Measurements from ENCODE around the gene ATM.
A peak's percentile ranks its signal among the peaks of the same experiment; 100 is the strongest.
"Not testable (repeated sequence)": the region's sequence is repeated elsewhere in the genome, so short reads cannot be mapped to it uniquely, and the experiment has no call there.

The ATM gene

GRCh38 chr11:108235633-108236032 lies 12.8 kb downstream of the ATM start:
- Histone ChIP-seq H3K4me3 (no peak overlapping the region), H3K4me1 (peaks cover 43 to 59% (median 51%) of the 10 kb centered on the region in 10 experiments), H3K9me3 (replicated peaks in 1 of 11) (peaks cover 0 to 9% (median 0%) of the 10 kb centered on the region in 11 experiments; a peak in 6 of 22 replicates), H3K4me2 (peak overlapping the region; percentile 71 to 96 (median 87); a peak in 20 of 22 replicates), H4K20me1 (peaks cover 0 to 16% (median 0%) of the 10 kb centered on the region in 11 experiments; a peak in 2 of 22 replicates), H3K27ac (peak overlapping the region in 10 of 11 experiments; percentile 63 to 87 (median 82); a peak in 20 of 22 replicates), H3K36me3 (peaks cover 54 to 82% (median 70%) of the 10 kb centered on the region in 11 experiments), H3K27me3 (no peaks in the 10 kb centered on the region), H3K9ac (peak overlapping the region in 1 of 11 experiments; percentile 64; a peak in 1 of 22 replicates)
- no peak for TF ChIP-seq Cebpa-rat (IDR thresholded peaks at IDR 0.05)

DNA sequence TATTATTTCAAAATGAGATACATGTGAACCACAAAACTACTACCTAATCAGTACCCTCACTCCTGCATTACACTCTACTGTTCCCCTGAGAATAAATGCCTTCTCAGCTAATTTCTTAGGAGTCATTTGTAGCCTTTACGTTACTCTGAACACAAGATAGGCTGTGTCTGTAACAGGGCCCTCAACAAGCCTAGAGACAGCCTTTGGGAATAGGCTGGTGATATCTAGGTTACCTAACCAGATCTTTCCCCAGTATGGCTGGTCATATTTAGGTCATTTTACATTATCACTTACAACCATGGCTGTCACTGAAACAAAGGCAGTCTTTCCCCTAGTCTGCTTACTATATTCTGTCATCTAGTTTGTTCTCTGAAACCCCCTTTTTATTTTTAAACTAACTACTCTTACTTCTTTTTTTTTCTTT lies 14.2 kb downstream of the ATM start:
- TF ChIP-seq Cebpa-rat (IDR thresholded peaks at IDR 0.05), result no peak
- peak overlapping the region in 8 of 10 experiments; percentile 13 to 48 (median 36); a peak in 13 of 20 replicates for H3K4me3 ChIP-seq
- peak overlapping the region; percentile 21 to 87 (median 82); a peak in 21 of 22 replicates for H3K27ac ChIP-seq
- H4K20me1 ChIP-seq, result peaks cover 0 to 16% (median 0%) of the 10 kb centered on the region in 11 experiments; a peak in 2 of 22 replicates
- H3K36me3 ChIP-seq, result peaks cover 39 to 80% (median 64%) of the 10 kb centered on the region in 11 experiments
- H3K27me3 ChIP-seq, result no peaks in the 10 kb centered on the region
- H3K9me3 ChIP-seq (replicated peaks in 1 of 11), result peaks cover 0 to 9% (median 0%) of the 10 kb centered on the region in 11 experiments; a peak in 6 of 22 replicates
- H3K9ac ChIP-seq, result peak overlapping the region; percentile 8 to 77 (median 61); a peak in 19 of 22 replicates
- H3K4me2 ChIP-seq, result peak overlapping the region; percentile 71 to 96 (median 87)
- H3K4me1 ChIP-seq, result peaks cover 43 to 59% (median 50%) of the 10 kb centered on the region in 10 experiments

- Histone ChIP-seq H3K9ac (no peak overlapping the region), H3K4me3 (no peak overlapping the region), H3K27ac (peak overlapping the region in 4 of 11 experiments; percentile 8 to 83 (median 26); a peak in 8 of 22 replicates), H3K27me3 (no peaks in the 10 kb centered on the region), H3K4me2 (peak overlapping the region; percentile 28 to 96 (median 81)), H4K20me1 (peaks cover 0 to 16% (median 0%) of the 10 kb centered on the region in 11 experiments; a peak in 1 of 22 replicates), H3K9me3 (replicated peaks in 1 of 11) (peaks cover 0 to 9% (median 0%) of the 10 kb centered on the region in 11 experiments; a peak in 6 of 22 replicates), H3K4me1 (peaks cover 43 to 59% (median 50%) of the 10 kb centered on the region in 10 experiments), H3K36me3 (peaks cover 40 to 73% (median 59%) of the 10 kb centered on the region in 11 experiments)
- TF ChIP-seq Cebpa-rat (IDR thresholded peaks at IDR 0.05), result no peak
These were observed 16.2 kb downstream of the ATM start for GRCh38 chr11:108239076-108239475.

DNA sequence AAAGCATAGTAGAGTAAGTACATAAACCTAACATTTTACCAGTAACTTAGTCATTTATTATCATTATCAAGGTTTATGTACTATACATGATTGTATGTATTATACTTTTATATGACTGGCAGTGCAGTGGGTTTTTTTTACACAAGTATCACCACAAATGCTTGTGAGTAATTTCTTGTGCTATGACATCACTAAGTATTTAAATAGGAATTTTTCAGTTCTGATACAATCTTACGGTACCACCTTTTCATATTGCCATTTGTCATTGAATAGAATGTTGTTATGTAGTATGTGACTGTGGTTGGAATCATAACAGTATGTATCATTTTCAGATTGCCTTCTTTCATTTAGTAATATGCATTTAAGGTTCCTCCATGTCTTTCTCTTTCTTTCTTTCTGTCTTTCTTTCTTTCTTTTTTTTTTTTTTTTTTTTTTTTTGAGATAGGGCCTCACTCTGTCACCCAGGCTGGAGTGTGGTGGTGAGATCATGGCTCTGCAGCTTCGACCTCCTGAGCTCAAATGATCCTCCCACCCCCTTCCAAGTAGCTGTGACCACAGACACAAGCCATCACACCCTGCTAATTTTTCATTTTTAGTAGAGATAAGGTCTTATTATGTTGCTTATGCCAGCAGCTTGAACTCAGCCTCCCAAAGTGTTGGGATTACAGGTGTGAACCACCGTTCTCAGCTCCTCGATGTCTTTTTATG lies 18.6 kb downstream of the ATM start:
- H3K9ac ChIP-seq, result no peak overlapping the region
- no peak overlapping the region for H3K27ac ChIP-seq
- H3K27me3 ChIP-seq, result no peaks in the 10 kb centered on the region
- H3K4me2 ChIP-seq, result no peak overlapping the region
- H3K9me3 ChIP-seq (replicated peaks in 1 of 11), result peaks cover 0 to 9% (median 0%) of the 10 kb centered on the region in 11 experiments; a peak in 6 of 22 replicates
- H3K4me3 ChIP-seq, result no peak overlapping the region
- H3K36me3 ChIP-seq, result peaks cover 32 to 77% (median 59%) of the 10 kb centered on the region in 11 experiments
- H4K20me1 ChIP-seq, result peaks cover 0 to 10% (median 0%) of the 10 kb centered on the region in 11 experiments; a peak in 1 of 22 replicates
- TF ChIP-seq Cebpa-rat (IDR thresholded peaks at IDR 0.05), result no peak
- peaks cover 28 to 48% (median 39%) of the 10 kb centered on the region in 10 experiments for H3K4me1 ChIP-seq

GRCh38 chr11:108242422-108242821 lies 19.6 kb downstream of the ATM start:
- no peak for TF ChIP-seq Cebpa-rat (IDR thresholded peaks at IDR 0.05)
- Histone ChIP-seq H3K27ac (no peak overlapping the region), H3K4me1 (peaks cover 21 to 40% (median 30%) of the 10 kb centered on the region in 10 experiments), H3K9ac (no peak overlapping the region), H3K4me3 (no peak overlapping the region), H4K20me1 (0 out of 22 replicates have a peak, but pooled peaks cover 0 to 2% (median 0%) of the 10 kb centered on the region in 11 experiments), H3K36me3 (peaks cover 32 to 86% (median 68%) of the 10 kb centered on the region in 11 experiments), H3K27me3 (no peaks in the 10 kb centered on the region), H3K9me3 (replicated peaks in 1 of 11) (peaks cover 0 to 9% (median 0%) of the 10 kb centered on the region in 11 experiments; a peak in 6 of 22 replicates), H3K4me2 (no peak overlapping the region)

- Histone ChIP-seq H3K36me3 (peaks cover 52 to 99% (median 79%) of the 10 kb centered on the region in 11 experiments), H3K9ac (no peak overlapping the region), H3K9me3 (replicated peaks in 1 of 11) (no peaks in the 10 kb centered on the region), H3K4me1 (peaks cover 0 to 10% (median 3%) of the 10 kb centered on the region in 10 experiments; a peak in 7 of 20 replicates), H3K4me2 (no peak overlapping the region), H4K20me1 (no peaks in the 10 kb centered on the region), H3K27me3 (no peaks in the 10 kb centered on the region), H3K4me3 (no peak overlapping the region), H3K27ac (no peak overlapping the region)
- TF ChIP-seq Cebpa-rat (IDR thresholded peaks at IDR 0.05), result no peak
These were observed 23.4 kb downstream of the ATM start for GRCh38 chr11:108246308-108246707.

DNA sequence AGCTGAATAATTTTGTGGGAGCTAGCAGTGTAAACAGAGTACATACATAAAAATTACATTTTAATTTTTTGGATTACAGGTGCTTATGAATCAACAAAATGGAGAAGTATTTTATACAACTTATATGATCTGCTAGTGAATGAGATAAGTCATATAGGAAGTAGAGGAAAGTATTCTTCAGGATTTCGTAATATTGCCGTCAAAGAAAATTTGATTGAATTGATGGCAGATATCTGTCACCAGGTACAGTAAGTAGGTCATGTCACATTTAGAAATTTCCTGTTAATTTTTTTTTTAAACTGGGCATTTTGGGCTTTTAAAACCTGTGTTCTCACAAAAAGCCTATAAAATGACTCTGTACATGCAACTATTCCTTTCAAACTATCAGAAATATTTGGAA lies 24.0 kb downstream of the ATM start:
- no peaks in the 10 kb centered on the region for H3K27me3 ChIP-seq
- H3K9me3 ChIP-seq (replicated peaks in 1 of 11), result no peaks in the 10 kb centered on the region
- TF ChIP-seq Cebpa-rat (IDR thresholded peaks at IDR 0.05), result 0 out of 22 replicates have a peak, but pooled peaks of 1 of the 11 experiments have one; percentile 14
- H3K4me2 ChIP-seq, result no peak overlapping the region
- H3K4me1 ChIP-seq, result peaks cover 0 to 10% (median 3%) of the 10 kb centered on the region in 10 experiments; a peak in 7 of 20 replicates
- H3K9ac ChIP-seq, result no peak overlapping the region
- no peak overlapping the region for H3K27ac ChIP-seq
- H3K4me3 ChIP-seq, result no peak overlapping the region
- no peaks in the 10 kb centered on the region for H4K20me1 ChIP-seq
- H3K36me3 ChIP-seq, result peaks cover 58 to 99% (median 80%) of the 10 kb centered on the region in 11 experiments

- no peak overlapping the region for H3K4me3 ChIP-seq
- no peak overlapping the region for H3K9ac ChIP-seq
- H3K4me1 ChIP-seq, result no peaks in the 10 kb centered on the region
- H4K20me1 ChIP-seq, result 0 out of 22 replicates have a peak, but pooled peaks cover 0 to 5% (median 0%) of the 10 kb centered on the region in 11 experiments
- no peak overlapping the region for H3K27ac ChIP-seq
- H3K36me3 ChIP-seq, result peaks cover 83 to 100% (median 98%) of the 10 kb centered on the region in 11 experiments
- no peak for TF ChIP-seq Cebpa-rat (IDR thresholded peaks at IDR 0.05)
- no peaks in the 10 kb centered on the region for H3K27me3 ChIP-seq
- H3K4me2 ChIP-seq, result no peak overlapping the region
- no peaks in the 10 kb centered on the region for H3K9me3 ChIP-seq (replicated peaks in 1 of 11)
These were observed 30.3 kb downstream of the ATM start for GRCh38 chr11:108253176-108253575.

- H3K36me3 ChIP-seq, result peaks cover 58 to 81% (median 76%) of the 10 kb centered on the region in 11 experiments
- H3K9me3 ChIP-seq (replicated peaks in 1 of 11), result peaks cover 15 to 22% (median 18%) of the 10 kb centered on the region in 11 experiments
- no peaks in the 10 kb centered on the region for H3K4me1 ChIP-seq
- no peak overlapping the region for H3K4me3 ChIP-seq
- TF ChIP-seq Cebpa-rat (IDR thresholded peaks at IDR 0.05), result no peak
- H3K27me3 ChIP-seq, result no peaks in the 10 kb centered on the region
- H3K27ac ChIP-seq, result no peak overlapping the region
- no peaks in the 10 kb centered on the region for H4K20me1 ChIP-seq
- no peak overlapping the region for H3K4me2 ChIP-seq
- no peak overlapping the region for H3K9ac ChIP-seq
These were observed 46.7 kb downstream of the ATM start for GRCh38 chr11:108269583-108269982.

DNA sequence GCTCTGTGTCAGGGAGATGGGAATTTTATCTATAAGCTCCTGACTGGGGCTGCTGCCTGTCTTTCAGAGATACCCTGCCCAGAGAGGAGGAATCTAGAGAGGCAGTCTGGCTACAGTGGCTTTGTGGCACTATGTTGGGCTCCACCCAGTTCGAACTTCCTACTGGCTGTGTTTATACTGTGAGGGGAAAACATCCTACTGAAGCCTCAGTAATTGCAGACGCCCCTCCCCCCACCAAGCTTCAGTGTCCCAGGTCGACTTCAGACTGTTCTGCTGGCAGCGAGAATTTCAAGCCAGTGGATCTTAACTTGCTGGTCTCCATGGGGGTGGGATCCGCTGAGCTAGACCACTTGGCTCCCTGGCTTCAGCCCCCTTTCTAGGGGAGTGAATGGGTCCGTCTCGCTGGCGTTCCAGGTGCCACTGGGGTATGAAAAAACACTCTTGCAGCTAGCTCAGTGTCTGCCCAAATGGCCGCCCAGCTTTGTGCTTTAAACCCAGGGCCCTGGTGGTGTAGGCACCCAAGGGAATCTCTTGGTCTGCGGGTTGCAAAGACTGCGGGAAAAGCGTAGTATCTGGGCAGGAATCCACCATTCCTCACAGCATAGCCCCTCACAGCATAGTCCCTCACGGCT lies 54.2 kb downstream of the ATM start:
- peaks cover 76 to 100% (median 87%) of the 10 kb centered on the region in 11 experiments for H3K36me3 ChIP-seq
- not testable (repeated sequence) for H3K4me2 ChIP-seq
- peaks cover 22 to 31% (median 26%) of the 10 kb centered on the region in 11 experiments for H3K9me3 ChIP-seq (replicated peaks in 1 of 11)

More for the DNA sequence above, 54.2 kb downstream of the ATM start:
- H3K27ac ChIP-seq, H3K4me3 ChIP-seq, H4K20me1 ChIP-seq, H3K27me3 ChIP-seq, H3K9ac ChIP-seq: not testable (repeated sequence)
- H3K4me1 ChIP-seq, result peaks cover 0 to 15% (median 0%) of the 10 kb centered on the region in 10 experiments; a peak in 5 of 20 replicates
